Measurements from ENCODE around the gene TNFAIP8L2. TPM values are rescaled to one million over a fixed set of nuclear protein-coding genes. Genes with fewer than 3 reads are reported as not detected.

Gene TNFAIP8L2
- total and polyA plus RNA-seq, 2 of the 4 experiments (the other 2 are of a cell fraction): not detected

GRCh38 chr1:151143057-151143435 lies 13.4 kb upstream of the TNFAIP8L2 start:
- Histone ChIP-seq H4K20me1 (ENCODE audit: insufficient read depth, low read length) (peaks cover 5% of the 10 kb centered on the region; the same call in 1 of the 2 replicates), H2BK15ac (ENCODE audit: low read depth, low read length) (no peak overlapping the region), H3K79me1 (ENCODE audit: low read depth in 1 of 2, low read length in 2 of 2) (peaks cover 0 to 6% of the 10 kb centered on the region in 2 experiments; a peak in 1 of 4 replicates), H3K4me2 (ENCODE audit: low read depth, low read length) (no peak overlapping the region), H3K9me1 (ENCODE audit: insufficient read depth, low read length) (peaks cover 4% of the 10 kb centered on the region; the same call in 1 of the 2 replicates), H3K23ac (ENCODE audit: low read depth, low read length) (no peak overlapping the region), H3K18ac (ENCODE audit: low read depth, low read length) (no peak overlapping the region), H3K14ac (replicated peaks; ENCODE audit: low read depth, low read length) (no peak overlapping the region), H3K56ac (ENCODE audit: extremely low read depth, insufficient read depth, low read length) (no peak overlapping the region), H3K4ac (ENCODE audit: low read depth, low read length) (no peak overlapping the region), H2AFZ (replicated peaks; ENCODE audit: low read length, poor library complexity) (no peak overlapping the region), H3K4me1 (ENCODE audit: control insufficient read depth, insufficient read depth, low read length) (peaks cover 5% of the 10 kb centered on the region), H4K5ac (ENCODE audit: low read depth, low read length) (no peak overlapping the region), H3K27ac (ENCODE audit: insufficient read depth, low read length) (no peak overlapping the region), H3K27me3 (ENCODE audit: control insufficient read depth, insufficient read depth, low read length) (peaks cover 2% of the 10 kb centered on the region; the same call in 1 of the 2 replicates), H3K4me3 (ENCODE audit: insufficient read depth, low read depth, low read length) (no peak overlapping the region), H4K8ac (ENCODE audit: low read depth in 2 of 2, low read length in 2 of 2) (no peak overlapping the region), H3K9ac (ENCODE audit: low read depth, low read length) (no peak overlapping the region), H2BK120ac (ENCODE audit: low read depth, low read length) (no peak overlapping the region), H2AK5ac (ENCODE audit: low read depth, low read length) (no peak overlapping the region), H3K36me3 (ENCODE audit: control insufficient read depth, insufficient read depth, low read length) (peaks cover 4% of the 10 kb centered on the region; the same call in 1 of the 2 replicates), H2BK20ac (ENCODE audit: low read depth, low read length) (no peak overlapping the region), H2BK5ac (ENCODE audit: low read depth, low read length, poor library complexity, severe bottlenecking) (no peak overlapping the region), H2AK9ac (replicated peaks; ENCODE audit: low read depth, low read length, poor library complexity) (no peak overlapping the region), H3K9me3 (ENCODE audit: control insufficient read depth, insufficient read depth, low read length) (no peaks in the 10 kb centered on the region), H4K91ac (ENCODE audit: insufficient read depth, low read depth, low read length) (no peak overlapping the region)
- dilution Hi-C loops (cut with HindIII; ENCODE audit: low sequenced_read_pairs, unreplicated experiment) (no loop called here), in situ Hi-C loops (cut with MboI; ENCODE audit: low sequenced_read_pairs) (no loop called here), intact Hi-C loops (cut with micrococcal nuclease) (no loop called here)
- no peak for DNase-seq
- TF ChIP-seq NFE2L2 (IDR thresholded peaks at IDR 0.05; ENCODE audit: low read depth, low read length): no peak
- no peak for TF ChIP-seq RFX5 (IDR thresholded peaks at IDR 0.05; ENCODE audit: low read depth, low read length)
- TF ChIP-seq ELK1 (IDR thresholded peaks at IDR 0.05; ENCODE audit: borderline replicate concordance, low read depth, low read length): no peak
- no peak for TF ChIP-seq POLR2A (IDR thresholded peaks at IDR 0.05; ENCODE audit: low read depth, low read length)
- TF ChIP-seq SMC3 (IDR thresholded peaks at IDR 0.05; ENCODE audit: low read depth, low read length): no peak
- no peak for TF ChIP-seq BHLHE40 (IDR thresholded peaks at IDR 0.05; ENCODE audit: low read depth, low read length)
- TF ChIP-seq MAFK (IDR thresholded peaks at IDR 0.05; ENCODE audit: low read depth, low read length): no peak
- CTCF ChIA-PET: no interaction called here
- BruUV-seq (replicated peaks): no TSS peak
- ATAC-seq (ENCODE audit: low read depth): no peak
- POLR2A ChIA-PET (ENCODE audit: unreplicated experiment): no interaction called here
- no CpG with 5 or more reads among the region's 7 CpGs for WGBS, 2 experiments (ENCODE audit: extremely low coverage in 2 of 2, insufficient read length in 1 of 2)

Data from IMR-90 (cell line).